ENCODE data around the gene GRK7.

DNA sequence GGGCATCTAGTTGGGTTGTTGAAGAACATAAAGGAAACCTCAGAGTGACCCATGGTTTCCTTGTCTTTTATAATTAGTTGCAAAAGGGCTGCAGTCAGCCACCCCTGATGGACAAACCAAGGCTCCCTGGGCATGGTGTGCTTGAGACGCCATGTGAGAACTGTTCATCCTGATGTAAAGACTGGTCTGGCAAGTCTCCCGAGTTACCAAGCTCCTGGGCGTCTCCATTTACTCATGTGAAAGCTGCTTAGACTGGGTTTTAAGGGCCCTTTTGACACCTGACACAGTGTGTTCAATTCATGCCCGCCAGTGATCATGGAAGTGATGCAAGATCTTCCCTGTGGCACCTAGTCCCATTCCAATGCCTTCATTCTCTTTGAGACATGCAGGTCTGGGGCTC is 49.4 kb downstream of the GRK7 start:
- TF ChIP-seq TAF1 (IDR thresholded peaks at IDR 0.05; ENCODE audit: low read depth), result no peak
- no peak for TF ChIP-seq FOXM1 (IDR thresholded peaks at IDR 0.05; ENCODE audit: borderline replicate concordance, low read depth)
- TF ChIP-seq EGR1 (IDR thresholded peaks at IDR 0.05), result no peak
- no peak for TF ChIP-seq YY1 (IDR thresholded peaks at IDR 0.05; ENCODE audit: low read depth)
- no peak for TF ChIP-seq RAD21 (IDR thresholded peaks at IDR 0.05; ENCODE audit: low read depth)
- no peak for TF ChIP-seq CEBPB (IDR thresholded peaks at IDR 0.05)
- no peak for TF ChIP-seq EP300 (IDR thresholded peaks at IDR 0.05; ENCODE audit: borderline replicate concordance)
- TF ChIP-seq, protein P1, sequence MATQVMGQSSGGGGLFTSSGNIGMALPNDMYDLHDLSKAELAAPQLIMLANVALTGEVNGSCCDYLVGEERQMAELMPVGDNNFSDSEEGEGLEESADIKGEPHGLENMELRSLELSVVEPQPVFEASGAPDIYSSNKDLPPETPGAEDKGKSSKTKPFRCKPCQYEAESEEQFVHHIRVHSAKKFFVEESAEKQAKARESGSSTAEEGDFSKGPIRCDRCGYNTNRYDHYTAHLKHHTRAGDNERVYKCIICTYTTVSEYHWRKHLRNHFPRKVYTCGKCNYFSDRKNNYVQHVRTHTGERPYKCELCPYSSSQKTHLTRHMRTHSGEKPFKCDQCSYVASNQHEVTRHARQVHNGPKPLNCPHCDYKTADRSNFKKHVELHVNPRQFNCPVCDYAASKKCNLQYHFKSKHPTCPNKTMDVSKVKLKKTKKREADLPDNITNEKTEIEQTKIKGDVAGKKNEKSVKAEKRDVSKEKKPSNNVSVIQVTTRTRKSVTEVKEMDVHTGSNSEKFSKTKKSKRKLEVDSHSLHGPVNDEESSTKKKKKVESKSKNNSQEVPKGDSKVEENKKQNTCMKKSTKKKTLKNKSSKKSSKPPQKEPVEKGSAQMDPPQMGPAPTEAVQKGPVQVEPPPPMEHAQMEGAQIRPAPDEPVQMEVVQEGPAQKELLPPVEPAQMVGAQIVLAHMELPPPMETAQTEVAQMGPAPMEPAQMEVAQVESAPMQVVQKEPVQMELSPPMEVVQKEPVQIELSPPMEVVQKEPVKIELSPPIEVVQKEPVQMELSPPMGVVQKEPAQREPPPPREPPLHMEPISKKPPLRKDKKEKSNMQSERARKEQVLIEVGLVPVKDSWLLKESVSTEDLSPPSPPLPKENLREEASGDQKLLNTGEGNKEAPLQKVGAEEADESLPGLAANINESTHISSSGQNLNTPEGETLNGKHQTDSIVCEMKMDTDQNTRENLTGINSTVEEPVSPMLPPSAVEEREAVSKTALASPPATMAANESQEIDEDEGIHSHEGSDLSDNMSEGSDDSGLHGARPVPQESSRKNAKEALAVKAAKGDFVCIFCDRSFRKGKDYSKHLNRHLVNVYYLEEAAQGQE (IDR thresholded peaks at IDR 0.05; ENCODE audit: low read depth), result no peak

All from Ishikawa (cell line).